Neural progenitor cell (in vitro differentiated cells): ENCODE results near the gene TAP2. TPM values are rescaled to one million over a fixed set of nuclear protein-coding genes. Genes with fewer than 3 reads are reported as not detected.
A peak's percentile ranks its signal among the peaks of the same experiment; 100 is the strongest.

Experiments used
- DNase-seq: peaks from one replicate; pipeline ENCODE4 v3.0.0-alpha.2; 2016; ENCODE audit warnings: low spot score
- H2AFZ ChIP-seq: fragments of 200-600 bp; sonication (generic); replicated peaks from 2 replicates; pipeline ENCODE4 v1.6.1; 2016; ENCODE audit warnings: antibody characterized with exemption
- H3F3A ChIP-seq: fragments of 200-600 bp; sonication (generic); 2 replicates; pipeline ENCODE4 v1.6.1; 2016; ENCODE audit warnings: antibody characterized with exemption, low read depth
- H3K27ac ChIP-seq: fragments of 200-600 bp; sonication (generic); 2 replicates; pipeline ENCODE4 v1.5.1; 2016; ENCODE audit warnings: mild to moderate bottlenecking
- H3K27me3 ChIP-seq: fragments of 200-600 bp; sonication (generic); 2 replicates; pipeline ENCODE4 v1.6.1; 2016; ENCODE audit warnings: mild to moderate bottlenecking, moderate library complexity
- H3K36me3 ChIP-seq: fragments of 200-600 bp; sonication (generic); 2 replicates; pipeline ENCODE4 v1.5.1; 2016
- H3K4me1 ChIP-seq: fragments of 200-600 bp; sonication (generic); 2 replicates; pipeline ENCODE4 v1.6.1; 2016; ENCODE audit warnings: mixed run types
- H3K4me2 ChIP-seq: fragments of 200-600 bp; sonication (generic); 2 replicates; pipeline ENCODE4 v1.6.1; 2016
- H3K4me3 ChIP-seq: fragments of 200-600 bp; sonication (generic); 2 replicates; pipeline ENCODE4 v1.5.1; 2016
- H3K79me2 ChIP-seq: fragments of 200-600 bp; sonication (generic); 2 replicates; pipeline ENCODE4 v1.6.1; 2016; ENCODE audit warnings: low read depth
- H3K9ac ChIP-seq: fragments of 200-600 bp; sonication (generic); 2 replicates; pipeline ENCODE4 v1.6.1; 2016
- H3K9me3 ChIP-seq: fragments of 200-600 bp; sonication (generic); 2 replicates; pipeline ENCODE4 v1.5.1; 2016; ENCODE audit warnings: low read depth
- H4K20me1 ChIP-seq: fragments of 200-600 bp; sonication (generic); 2 replicates; pipeline ENCODE4 v1.6.1; 2016; ENCODE audit warnings: low read depth
- H3K27ac Mint-ChIP-seq: 3 replicates; pipeline ENCODE4 v1.8.0; 2021; ENCODE audit warnings: mixed read lengths
- H3K27me3 Mint-ChIP-seq: 2 replicates; pipeline ENCODE4 v1.8.0; 2022; ENCODE audit warnings: low read depth, mild to moderate bottlenecking, inconsistent platforms, moderate library complexity, mixed read lengths; ENCODE audit not compliant: insufficient read depth
- H3K36me3 Mint-ChIP-seq: 3 replicates; pipeline ENCODE4 v1.8.0; 2021; ENCODE audit warnings: mixed read lengths
- H3K4me1 Mint-ChIP-seq: 3 replicates; pipeline ENCODE4 v1.8.0; 2021; ENCODE audit warnings: mixed read lengths
- H3K4me3 Mint-ChIP-seq: 3 replicates; pipeline ENCODE4 v1.8.0; 2021; ENCODE audit warnings: mild to moderate bottlenecking, moderate library complexity, mixed read lengths
- H3K9me3 Mint-ChIP-seq: 3 replicates; pipeline ENCODE4 v1.8.0; 2020; ENCODE audit warnings: mixed read lengths
- EZH2 ChIP-seq: fragments of 200-600 bp; sonication (generic); IDR thresholded peaks from 2 replicates; pipeline ENCODE4 v1.6.1; 2017; ENCODE audit warnings: antibody characterized with exemption, mild to moderate bottlenecking, moderate library complexity
- EZH2phosphoT487 ChIP-seq: fragments of 200-600 bp; sonication (generic); IDR thresholded peaks from 2 replicates; pipeline ENCODE4 v1.6.1; 2017; ENCODE audit warnings: antibody characterized with exemption
- total RNA-seq: library from RNA; depleted of rRNA; stranded (reverse); fragments of >200 nt; gene quantifications from 2 replicates; pipeline ENCODE4 v1.2.3, GENCODE V29; 2015; ENCODE audit warnings: low replicate concordance
- TF ChIP-seq, protein P1 (sequence below): fragments of 200-600 bp; sonication (generic); IDR thresholded peaks from 2 replicates; pipeline ENCODE4 v1.5.1; 2017; ENCODE audit warnings: antibody characterized with exemption, mild to moderate bottlenecking

TAP2 gene
- total RNA-seq, 1 donor from 2014 or later, result 2.9 TPM

DNA sequence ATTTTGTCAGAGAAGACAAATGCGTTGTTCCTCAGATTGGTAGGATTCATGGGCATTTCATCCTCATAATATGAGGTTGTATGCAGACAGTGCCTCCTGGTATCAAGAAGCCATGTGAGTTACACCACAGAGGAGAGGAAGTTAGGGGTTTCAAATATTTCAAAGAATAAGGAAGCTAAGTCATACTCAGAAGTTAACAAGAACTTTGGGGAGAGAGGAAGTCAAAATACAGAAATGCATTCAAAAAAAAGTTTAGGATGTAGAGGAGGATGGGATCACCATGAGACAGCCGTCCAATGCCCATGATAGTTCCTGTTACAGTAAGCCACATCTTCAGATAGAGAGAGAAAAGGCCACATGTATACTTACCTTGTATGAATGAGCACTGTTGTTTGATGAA, 44.0 kb downstream of the TAP2 start:
- no peaks in the 10 kb centered on the region for H3F3A ChIP-seq
- Mint-ChIP-seq H3K27me3 (peaks cover 2% of the 10 kb centered on the region), H3K4me1 (peaks cover 4% of the 10 kb centered on the region), H3K27ac (no peak overlapping the region), H3K9me3 (peaks cover 2% of the 10 kb centered on the region), H3K36me3 (no peaks in the 10 kb centered on the region), H3K4me3 (no peak overlapping the region)
- H3K27ac ChIP-seq, result no peak overlapping the region
- H3K9me3 ChIP-seq, result no peaks in the 10 kb centered on the region
- H3K4me2 ChIP-seq, result no peak overlapping the region
- H3K9ac ChIP-seq, result no peak overlapping the region
- H3K4me1 ChIP-seq, result no peaks in the 10 kb centered on the region
- DNase-seq, result no peak
- no peak overlapping the region for H2AFZ ChIP-seq
- no peaks in the 10 kb centered on the region for H4K20me1 ChIP-seq
- no peaks in the 10 kb centered on the region for H3K36me3 ChIP-seq
- no peaks in the 10 kb centered on the region for H3K79me2 ChIP-seq
- H3K4me3 ChIP-seq, result no peak overlapping the region
- peaks cover 13% of the 10 kb centered on the region for H3K27me3 ChIP-seq
- TF ChIP-seq EZH2 (no peak), EZH2phosphoT487 (no peak)
- TF ChIP-seq, protein P1, sequence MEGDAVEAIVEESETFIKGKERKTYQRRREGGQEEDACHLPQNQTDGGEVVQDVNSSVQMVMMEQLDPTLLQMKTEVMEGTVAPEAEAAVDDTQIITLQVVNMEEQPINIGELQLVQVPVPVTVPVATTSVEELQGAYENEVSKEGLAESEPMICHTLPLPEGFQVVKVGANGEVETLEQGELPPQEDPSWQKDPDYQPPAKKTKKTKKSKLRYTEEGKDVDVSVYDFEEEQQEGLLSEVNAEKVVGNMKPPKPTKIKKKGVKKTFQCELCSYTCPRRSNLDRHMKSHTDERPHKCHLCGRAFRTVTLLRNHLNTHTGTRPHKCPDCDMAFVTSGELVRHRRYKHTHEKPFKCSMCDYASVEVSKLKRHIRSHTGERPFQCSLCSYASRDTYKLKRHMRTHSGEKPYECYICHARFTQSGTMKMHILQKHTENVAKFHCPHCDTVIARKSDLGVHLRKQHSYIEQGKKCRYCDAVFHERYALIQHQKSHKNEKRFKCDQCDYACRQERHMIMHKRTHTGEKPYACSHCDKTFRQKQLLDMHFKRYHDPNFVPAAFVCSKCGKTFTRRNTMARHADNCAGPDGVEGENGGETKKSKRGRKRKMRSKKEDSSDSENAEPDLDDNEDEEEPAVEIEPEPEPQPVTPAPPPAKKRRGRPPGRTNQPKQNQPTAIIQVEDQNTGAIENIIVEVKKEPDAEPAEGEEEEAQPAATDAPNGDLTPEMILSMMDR, result no peak

DNA sequence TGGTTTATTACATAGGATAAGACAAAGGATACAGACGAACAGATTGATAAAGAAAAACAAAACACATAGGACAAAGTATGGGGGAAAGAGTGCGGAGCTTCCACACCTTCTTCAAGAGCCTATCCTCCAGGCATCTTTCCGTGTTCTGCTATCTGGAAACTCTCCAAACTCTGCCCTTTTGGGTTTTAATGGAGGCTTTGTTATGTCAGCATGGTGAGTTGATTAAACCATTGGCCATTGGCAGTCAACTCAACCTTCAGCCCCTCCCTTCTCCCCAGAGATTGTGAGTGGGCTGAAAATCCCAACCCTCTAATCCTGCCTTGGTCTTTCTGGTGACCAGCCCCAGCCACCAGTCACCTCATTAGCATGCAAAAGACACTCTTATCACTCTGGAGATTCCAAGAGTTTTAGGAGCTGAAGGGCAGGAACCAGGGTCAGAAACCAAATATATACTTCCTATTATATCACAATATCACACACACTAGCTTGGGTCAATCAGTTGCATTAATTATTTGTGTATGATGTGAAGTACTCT, 45.6 kb downstream of the TAP2 start:
- TF ChIP-seq, protein P1, result no peak
- TF ChIP-seq EZH2 (no peak), EZH2phosphoT487 (no peak)
- H3F3A ChIP-seq, result no peaks in the 10 kb centered on the region
- H2AFZ ChIP-seq, result no peak overlapping the region
- Mint-ChIP-seq H3K4me1 (peaks cover 4% of the 10 kb centered on the region), H3K27me3 (peaks cover 2% of the 10 kb centered on the region), H3K9me3 (no peaks in the 10 kb centered on the region), H3K36me3 (no peaks in the 10 kb centered on the region), H3K27ac (no peak overlapping the region), H3K4me3 (no peak overlapping the region)
- no peaks in the 10 kb centered on the region for H3K9me3 ChIP-seq
- no peaks in the 10 kb centered on the region for H3K36me3 ChIP-seq
- no peaks in the 10 kb centered on the region for H3K4me1 ChIP-seq
- no peak overlapping the region for H3K27ac ChIP-seq
- DNase-seq, result peak; percentile 6
- no peaks in the 10 kb centered on the region for H3K79me2 ChIP-seq
- H3K4me2 ChIP-seq, result no peak overlapping the region
- no peak overlapping the region for H3K9ac ChIP-seq
- H3K4me3 ChIP-seq, result no peak overlapping the region
- H3K27me3 ChIP-seq, result peaks cover 10% of the 10 kb centered on the region
- no peaks in the 10 kb centered on the region for H4K20me1 ChIP-seq

DNA sequence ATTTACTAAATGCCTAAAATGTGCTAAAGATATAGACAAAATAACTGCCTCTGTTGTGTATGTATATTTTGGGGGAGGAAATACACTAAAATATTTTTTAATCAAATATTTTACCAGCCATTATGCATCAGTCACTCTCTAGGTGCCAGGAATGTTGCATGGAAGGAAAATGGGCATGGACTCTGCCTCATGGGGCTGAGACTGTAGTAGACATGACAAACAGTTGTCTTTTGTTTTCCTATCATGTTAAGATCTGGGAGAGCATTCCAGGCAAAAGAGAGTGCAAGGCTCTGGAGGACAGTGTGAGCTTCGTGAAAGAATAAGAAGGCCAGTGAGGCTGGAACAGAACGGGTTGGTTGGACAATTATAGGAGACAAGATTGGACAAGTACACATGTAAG, 48.2 kb downstream of the TAP2 start:
- no peak for DNase-seq
- Histone ChIP-seq H2AFZ (no peak overlapping the region), H3K9me3 (no peaks in the 10 kb centered on the region), H3K4me2 (no peak overlapping the region), H3K79me2 (no peaks in the 10 kb centered on the region), H4K20me1 (no peaks in the 10 kb centered on the region), H3K27ac (no peak overlapping the region), H3K27me3 (no peaks in the 10 kb centered on the region), H3K36me3 (no peaks in the 10 kb centered on the region), H3K4me1 (no peaks in the 10 kb centered on the region), H3K4me3 (no peak overlapping the region), H3K9ac (no peak overlapping the region), H3F3A (no peaks in the 10 kb centered on the region)
- no peak overlapping the region for H3K27ac Mint-ChIP-seq
- H3K36me3 Mint-ChIP-seq, result no peaks in the 10 kb centered on the region
- peaks cover 4% of the 10 kb centered on the region for H3K27me3 Mint-ChIP-seq
- H3K4me3 Mint-ChIP-seq, result no peak overlapping the region
- H3K4me1 Mint-ChIP-seq, result no peaks in the 10 kb centered on the region
- TF ChIP-seq, protein P1, result no peak
- TF ChIP-seq EZH2 (no peak), EZH2phosphoT487 (no peak)
- no peaks in the 10 kb centered on the region for H3K9me3 Mint-ChIP-seq

Other genes with a start within 250 kb of the TAP2 start
- gene HLA-DRB1, start 248.9 kb downstream of the TAP2 start, total RNA-seq, result 4.7 and 15.1 TPM in 2 replicates
- not detected in 2 replicates for gene HLA-DQA1, start 201.3 kb downstream of the TAP2 start, total RNA-seq
- 4.7 and 6.6 TPM in 2 replicates for gene HLA-DQB1, start 172.1 kb downstream of the TAP2 start, total RNA-seq
- not detected in 2 replicates for gene HLA-DQA2, start 97.3 kb downstream of the TAP2 start, total RNA-seq
- not detected in 2 replicates for gene HLA-DQB2, start 75.2 kb downstream of the TAP2 start, total RNA-seq
- gene HLA-DOB, start 21.7 kb downstream of the TAP2 start, total RNA-seq, result 2.6 TPM in 1 of 2 replicates, not detected in the other
- gene PSMB8, start 5.3 kb upstream of the TAP2 start, total RNA-seq, result 2.0 and 2.2 TPM in 2 replicates
- 6.2 and 6.5 TPM in 2 replicates for gene TAP1, start 15.0 kb upstream of the TAP2 start, total RNA-seq
- gene PSMB9, start 15.5 kb upstream of the TAP2 start, total RNA-seq, result not detected in 2 replicates
- gene HLA-DMB, start 102.3 kb upstream of the TAP2 start, total RNA-seq, result 4.3 and 4.5 TPM in 2 replicates
- gene HLA-DMA, start 114.4 kb upstream of the TAP2 start, total RNA-seq, result 5.1 and 11.9 TPM in 2 replicates
- 202 and 211 TPM in 2 replicates for gene BRD2, start 129.9 kb upstream of the TAP2 start, total RNA-seq
- gene HLA-DOA, start 170.9 kb upstream of the TAP2 start, total RNA-seq, result 38.0 and 52.2 TPM in 2 replicates
- 1.5 and 2.8 TPM in 2 replicates for gene HLA-DPA1, start 234.9 kb upstream of the TAP2 start, total RNA-seq
- gene HLA-DPB1, start 237.3 kb upstream of the TAP2 start, total RNA-seq, result 8.0 and 23.3 TPM in 2 replicates